GM06990 (cell line): ENCODE data around the gene LTC4S.
A peak's percentile ranks its signal among the peaks of the same experiment; 100 is the strongest.

Source experiments
- DNase-seq: peaks from one replicate; pipeline ENCODE4 v3.0.0-alpha.2; 2011; ENCODE audit not compliant: insufficient read length; ENCODE audit errors: extremely low read depth
- H3K27me3 ChIP-seq: replicated peaks from 2 replicates; pipeline ENCODE4 v1.6.0; 2011; ENCODE audit warnings: low read length; ENCODE audit not compliant: control insufficient read depth, insufficient read depth
- H3K36me3 ChIP-seq: 2 replicates; pipeline ENCODE4 v1.5.1; 2011; ENCODE audit warnings: low read length; ENCODE audit not compliant: control insufficient read depth, insufficient read depth
- H3K4me3 ChIP-seq: replicated peaks from 2 replicates; pipeline ENCODE4 v1.5.1; 2011; ENCODE audit warnings: low read depth, mild to moderate bottlenecking, control low read depth, low read length
- TF ChIP-seq, protein P1 (sequence below): IDR thresholded peaks from 2 replicates; pipeline ENCODE4 v1.5.1; 2011; ENCODE audit warnings: low read length, control low read depth, mild to moderate bottlenecking, inconsistent platforms; ENCODE audit not compliant: insufficient read depth, poor library complexity, severe bottlenecking

Gene LTC4S

DNA sequence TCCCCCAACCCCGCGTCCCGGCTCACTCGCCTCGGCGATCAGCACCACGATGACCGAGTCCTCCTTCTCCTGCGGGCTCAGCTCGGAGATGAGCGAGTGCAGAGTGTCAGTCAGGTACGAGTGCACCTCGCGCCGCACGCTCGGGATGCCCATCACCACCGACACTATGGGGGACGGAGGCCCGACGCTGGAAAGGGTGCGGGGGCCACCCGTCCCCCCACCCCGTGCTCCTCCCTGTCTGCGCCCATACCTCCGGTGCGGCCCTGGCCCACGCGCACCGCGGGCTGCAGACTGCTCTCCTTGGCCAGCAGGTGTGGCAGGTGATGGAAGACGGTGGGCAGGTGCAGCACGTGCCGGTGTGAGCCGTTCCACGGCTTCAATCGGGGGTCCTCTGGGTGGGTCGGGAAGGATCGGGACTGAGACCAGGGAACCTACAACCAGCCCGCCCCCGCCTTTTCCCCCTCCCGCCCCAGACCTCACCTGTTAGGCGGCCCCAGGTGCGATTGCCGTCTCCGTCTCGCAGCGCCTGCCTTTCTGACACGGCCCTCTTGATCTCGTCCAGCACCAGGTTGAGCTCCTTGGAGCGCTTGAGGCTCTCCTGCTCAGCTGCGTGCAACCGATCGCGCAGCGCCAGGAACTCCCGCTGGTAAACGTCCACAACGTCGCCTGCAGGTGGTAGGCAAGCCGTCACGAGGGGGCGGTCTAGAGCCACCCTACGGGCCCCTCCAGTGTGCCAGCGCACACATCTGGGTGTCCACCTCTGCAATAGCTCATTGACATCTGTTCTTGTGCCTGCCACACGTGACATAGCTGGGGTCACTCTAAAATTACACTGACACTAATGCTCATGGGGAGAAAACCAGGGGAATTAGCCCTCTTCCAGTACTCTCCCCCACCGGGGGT lies 7.8 kb downstream of the LTC4S start:
- Histone ChIP-seq H3K36me3 (peaks cover 15% of the 10 kb centered on the region), H3K27me3 (no peaks in the 10 kb centered on the region), H3K4me3 (no peak overlapping the region)
- TF ChIP-seq, protein P1, sequence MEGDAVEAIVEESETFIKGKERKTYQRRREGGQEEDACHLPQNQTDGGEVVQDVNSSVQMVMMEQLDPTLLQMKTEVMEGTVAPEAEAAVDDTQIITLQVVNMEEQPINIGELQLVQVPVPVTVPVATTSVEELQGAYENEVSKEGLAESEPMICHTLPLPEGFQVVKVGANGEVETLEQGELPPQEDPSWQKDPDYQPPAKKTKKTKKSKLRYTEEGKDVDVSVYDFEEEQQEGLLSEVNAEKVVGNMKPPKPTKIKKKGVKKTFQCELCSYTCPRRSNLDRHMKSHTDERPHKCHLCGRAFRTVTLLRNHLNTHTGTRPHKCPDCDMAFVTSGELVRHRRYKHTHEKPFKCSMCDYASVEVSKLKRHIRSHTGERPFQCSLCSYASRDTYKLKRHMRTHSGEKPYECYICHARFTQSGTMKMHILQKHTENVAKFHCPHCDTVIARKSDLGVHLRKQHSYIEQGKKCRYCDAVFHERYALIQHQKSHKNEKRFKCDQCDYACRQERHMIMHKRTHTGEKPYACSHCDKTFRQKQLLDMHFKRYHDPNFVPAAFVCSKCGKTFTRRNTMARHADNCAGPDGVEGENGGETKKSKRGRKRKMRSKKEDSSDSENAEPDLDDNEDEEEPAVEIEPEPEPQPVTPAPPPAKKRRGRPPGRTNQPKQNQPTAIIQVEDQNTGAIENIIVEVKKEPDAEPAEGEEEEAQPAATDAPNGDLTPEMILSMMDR, result peak; percentile 85
- peak; percentile 69 for DNase-seq

DNA sequence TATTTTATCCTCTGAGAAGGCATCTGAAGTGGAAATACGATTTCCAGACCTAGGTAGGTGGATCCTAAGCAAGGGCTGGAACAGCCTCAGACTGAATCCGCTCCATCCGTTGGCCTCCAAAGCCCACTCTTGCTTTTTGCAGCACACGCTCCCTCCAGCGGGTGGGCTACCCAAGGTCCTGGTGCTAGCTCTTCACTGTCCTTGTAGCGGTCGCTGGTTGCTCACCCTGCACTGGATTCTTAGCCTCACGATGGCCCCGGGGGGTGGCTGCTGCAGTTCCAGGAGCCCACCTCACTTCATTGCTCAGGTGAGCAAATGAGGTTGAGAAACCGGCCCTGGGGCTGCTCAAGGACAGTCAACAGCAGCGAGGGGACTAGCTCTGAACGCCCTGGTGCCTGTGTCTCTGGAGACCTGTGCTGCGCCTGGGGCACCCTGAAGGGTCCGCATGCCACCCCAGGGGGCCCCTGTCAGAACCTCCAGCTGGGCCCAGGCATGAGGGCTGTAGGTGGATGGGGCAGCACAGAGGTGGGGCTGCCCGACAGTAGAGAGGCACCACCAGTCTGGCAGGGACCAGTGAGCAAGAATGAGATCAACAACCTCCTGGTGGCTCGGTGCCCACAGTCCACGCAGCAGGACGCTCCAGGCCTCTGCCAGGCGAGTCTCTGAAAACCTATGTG lies 8.6 kb downstream of the LTC4S start:
- no peak for DNase-seq
- Histone ChIP-seq H3K36me3 (peaks cover 15% of the 10 kb centered on the region), H3K27me3 (no peaks in the 10 kb centered on the region), H3K4me3 (no peak overlapping the region)
- TF ChIP-seq, protein P1, result no peak

DNA sequence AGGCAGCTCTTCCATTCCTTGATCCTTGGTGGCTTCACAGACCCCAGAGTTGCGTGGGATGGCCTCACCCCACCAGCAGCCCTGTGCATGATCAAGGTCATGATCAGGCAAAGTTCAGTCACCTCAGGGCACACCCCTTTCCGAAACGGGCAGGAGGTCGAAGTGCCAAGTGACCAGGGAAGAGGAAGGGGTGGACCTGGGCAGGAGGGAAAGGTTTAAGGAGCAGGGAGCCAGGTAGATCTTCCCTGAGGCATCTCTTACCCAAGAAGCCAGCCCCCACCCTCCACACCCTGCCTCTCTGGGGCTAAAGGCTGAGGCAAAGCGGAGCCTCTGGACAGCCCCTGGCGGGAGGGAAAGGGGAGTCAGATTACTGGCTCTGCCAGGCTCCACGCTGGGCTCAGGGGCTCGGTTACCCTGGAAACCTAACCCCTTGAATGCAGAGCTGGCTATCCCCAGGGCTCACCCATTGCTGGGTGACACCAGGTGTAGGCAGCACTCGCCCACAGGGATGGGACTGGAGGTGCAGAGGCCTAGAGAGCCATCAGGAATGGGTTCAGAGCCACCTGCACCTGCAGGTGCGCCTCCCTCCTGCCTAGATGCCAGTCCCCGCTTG lies 9.3 kb downstream of the LTC4S start:
- H3K4me3 ChIP-seq, result no peak overlapping the region
- no peak for DNase-seq
- H3K36me3 ChIP-seq, result peaks cover 14% of the 10 kb centered on the region
- TF ChIP-seq, protein P1, result no peak
- no peaks in the 10 kb centered on the region for H3K27me3 ChIP-seq

DNA sequence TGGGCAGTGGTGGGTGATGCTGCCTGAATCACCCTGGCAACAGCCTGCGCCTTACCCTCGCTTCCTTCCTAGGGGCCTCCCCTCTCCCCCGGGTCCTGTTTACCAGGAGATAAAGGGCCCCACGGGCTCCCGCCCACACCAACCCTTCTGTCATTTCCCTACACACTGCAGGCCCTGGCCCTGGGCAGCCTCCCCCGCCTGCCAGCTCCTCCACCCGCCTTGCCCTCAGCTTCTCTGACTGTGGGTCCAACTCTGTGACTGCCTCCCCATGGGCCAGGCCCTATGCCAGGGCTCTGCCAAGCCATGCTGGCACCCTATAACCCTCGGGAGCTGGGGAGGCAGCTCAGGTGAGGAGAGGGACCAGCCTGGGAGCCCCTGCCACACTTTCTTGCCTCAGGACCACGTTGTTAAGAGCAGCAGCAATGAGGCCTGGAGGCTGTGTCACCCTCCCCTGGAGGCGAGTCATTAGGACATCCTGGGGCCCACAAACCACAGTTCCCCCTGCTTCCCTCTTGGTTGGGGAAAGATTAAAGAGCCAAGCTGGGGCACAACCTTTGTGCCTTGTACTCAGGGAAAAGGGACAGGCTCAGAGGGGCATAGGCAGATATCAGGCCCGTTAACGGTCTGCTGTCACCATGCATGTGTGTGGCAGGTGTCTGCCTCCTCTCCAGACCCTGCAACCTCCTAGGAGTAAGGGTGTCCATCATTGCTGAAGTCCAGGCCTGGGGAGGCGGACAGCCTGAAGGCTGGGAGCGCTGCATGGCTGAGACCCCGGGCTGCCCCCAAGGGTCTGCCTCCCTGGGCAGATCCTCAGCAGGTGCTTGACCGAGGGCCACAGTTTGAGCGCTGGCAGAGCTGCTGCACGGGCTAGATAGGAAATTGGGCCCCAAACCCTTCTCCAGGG lies 10.1 kb downstream of the LTC4S start:
- Histone ChIP-seq H3K36me3 (peaks cover 7% of the 10 kb centered on the region), H3K4me3 (no peak overlapping the region), H3K27me3 (no peaks in the 10 kb centered on the region)
- TF ChIP-seq, protein P1, result no peak
- DNase-seq, result no peak

DNA sequence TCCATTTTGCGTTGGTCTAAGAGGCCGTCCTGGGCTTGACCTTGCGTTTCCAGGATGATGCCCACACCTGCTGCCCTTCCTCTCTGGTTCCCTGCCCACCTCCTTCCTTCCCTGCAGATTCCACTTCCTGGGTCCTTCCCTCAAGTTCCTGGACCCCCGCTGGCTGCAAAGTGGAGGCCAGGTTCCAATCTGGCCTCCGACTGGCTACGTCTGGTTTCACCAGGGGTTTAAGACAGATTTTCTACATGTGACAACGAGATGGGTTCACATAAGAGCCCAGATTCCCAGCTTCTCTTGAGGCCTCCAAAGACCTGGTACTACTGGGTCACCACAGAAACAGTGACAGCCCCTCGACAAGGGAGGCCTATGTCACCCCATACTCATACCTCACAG lies 10.8 kb downstream of the LTC4S start:
- TF ChIP-seq, protein P1, result no peak
- Histone ChIP-seq H3K36me3 (peaks cover 6% of the 10 kb centered on the region), H3K27me3 (no peaks in the 10 kb centered on the region), H3K4me3 (no peak overlapping the region)
- DNase-seq, result no peak
